Measurements from ENCODE around the gene TSPAN4. TPM values are rescaled to one million over a fixed set of nuclear protein-coding genes. Genes with fewer than 3 reads are reported as not detected.
A peak's percentile ranks its signal among the peaks of the same experiment; 100 is the strongest.

The TSPAN4 gene
- total and polyA plus RNA-seq, 2 of the 13 experiments (the other 11 are each of a cell fraction or from before 2014, with no cell fraction given) = 31.7 to 68.3 TPM

GRCh38 chr11:809287-810039 lies 33.2 kb upstream of the TSPAN4 start, which contains the start of gene RPLP2 (continued):
- TF ChIP-seq TCF7L2 (IDR thresholded peaks at IDR 0.05; ENCODE audit: low read depth, low read length) (no peak), IKZF1 (IDR thresholded peaks at IDR 0.05) (no peak), JUND (CRISPR knock-in tag; IDR thresholded peaks at IDR 0.05) (0 out of 2 replicates have a peak, but pooled peaks have one; percentile 12), ZNF563 (CRISPR knock-in tag; IDR thresholded peaks at IDR 0.05) (peak; percentile 87), MAZ (IDR thresholded peaks at IDR 0.05; ENCODE audit: borderline replicate concordance, low read depth, low read length) (peak; percentile 96), MAZ (CRISPR knock-in tag; IDR thresholded peaks at IDR 0.05; ENCODE audit: low read depth) (peak; percentile 95), BORCS8-MEF2B (CRISPR knock-in tag; IDR thresholded peaks at IDR 0.05) (peak; percentile 92; the same call in 1 of the 2 replicates), ZBTB20 (CRISPR knock-in tag; IDR thresholded peaks at IDR 0.05; ENCODE audit: borderline replicate concordance, low read depth) (peak; percentile 49; the same call in 1 of the 2 replicates), ZNF142 (CRISPR knock-in tag; IDR thresholded peaks at IDR 0.05) (no peak; the same call in 1 of the 2 replicates), ZNF256 (CRISPR knock-in tag; conservative IDR thresholded peaks at IDR 0.05) (no peak), ZNF766 (CRISPR knock-in tag; IDR thresholded peaks at IDR 0.05; ENCODE audit: borderline replicate concordance) (peak; percentile 38; the same call in 1 of the 2 replicates), ZNF792 (CRISPR knock-in tag; IDR thresholded peaks at IDR 0.05) (peak; percentile 2; the same call in 1 of the 2 replicates), ZNF124 (CRISPR knock-in tag; IDR thresholded peaks at IDR 0.05) (no peak; the same call in 1 of the 2 replicates), ZNF879 (CRISPR knock-in tag; IDR thresholded peaks at IDR 0.05) (no peak), THAP9 (CRISPR knock-in tag; IDR thresholded peaks at IDR 0.05; ENCODE audit: borderline replicate concordance) (peak; percentile 96), ZNF644 (CRISPR knock-in tag; IDR thresholded peaks at IDR 0.05; ENCODE audit: low read depth) (no peak), ZNF138 (CRISPR knock-in tag; IDR thresholded peaks at IDR 0.05; ENCODE audit: low read depth) (no peak; the same call in 1 of the 2 replicates), HNF1B (CRISPR knock-in tag; IDR thresholded peaks at IDR 0.05) (peak; percentile 81), FOXP1 (IDR thresholded peaks at IDR 0.05) (no peak), FOXP1 (CRISPR knock-in tag; IDR thresholded peaks at IDR 0.05) (no peak), ZNF569 (CRISPR knock-in tag; IDR thresholded peaks at IDR 0.05; ENCODE audit: borderline replicate concordance) (no peak)
